Hematopoietic multipotent progenitor cell (in vitro differentiated cells): ENCODE measurements around the gene AVPR2. TPM values are rescaled to one million over a fixed set of nuclear protein-coding genes. Genes with fewer than 3 reads are reported as not detected.

Source experiments
- DNase-seq, 3 donors: peaks; one replicate each; pipeline ENCODE4 v3.0.0-alpha.2; 2011 to 2015; ENCODE audit warnings: low read depth in 2 of 3, low spot score in 2 of 3
- total RNA-seq: library from RNA; depleted of rRNA; stranded (reverse); fragments of >200 nt; gene quantifications from one replicate; pipeline ENCODE4 v1.2.3, GENCODE V29; 2012

AVPR2 gene
- total RNA-seq, 1 donor: under 0.01 TPM

DNA sequence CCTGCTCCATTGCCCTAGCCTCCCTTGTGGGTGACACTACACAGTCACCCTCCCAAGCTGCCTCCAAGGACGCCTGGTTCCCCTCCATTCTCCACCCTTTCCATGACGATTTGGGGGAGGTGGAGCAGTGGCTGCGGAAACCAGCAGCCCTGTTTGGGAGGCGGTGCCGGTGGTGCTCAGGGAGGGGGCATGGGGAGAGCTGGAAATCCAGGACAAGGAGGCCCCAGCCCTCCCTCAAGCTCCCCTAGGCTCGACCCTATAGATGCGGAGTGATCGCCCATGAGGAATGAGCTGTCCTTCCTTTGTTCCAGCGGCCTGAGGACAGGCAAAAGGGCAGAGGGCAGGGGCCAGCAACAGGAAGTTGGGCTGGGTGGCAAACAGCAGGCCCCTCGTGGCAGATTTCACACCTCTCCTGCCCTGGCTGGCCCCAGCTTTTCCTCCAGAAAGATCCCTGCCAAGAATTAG is 43.6 kb downstream of the AVPR2 start:
- DNase-seq: no peak

- DNase-seq: no peak
These were observed 44.7 kb downstream of the AVPR2 start for GRCh38 chrX:153948847-153949805.

DNA sequence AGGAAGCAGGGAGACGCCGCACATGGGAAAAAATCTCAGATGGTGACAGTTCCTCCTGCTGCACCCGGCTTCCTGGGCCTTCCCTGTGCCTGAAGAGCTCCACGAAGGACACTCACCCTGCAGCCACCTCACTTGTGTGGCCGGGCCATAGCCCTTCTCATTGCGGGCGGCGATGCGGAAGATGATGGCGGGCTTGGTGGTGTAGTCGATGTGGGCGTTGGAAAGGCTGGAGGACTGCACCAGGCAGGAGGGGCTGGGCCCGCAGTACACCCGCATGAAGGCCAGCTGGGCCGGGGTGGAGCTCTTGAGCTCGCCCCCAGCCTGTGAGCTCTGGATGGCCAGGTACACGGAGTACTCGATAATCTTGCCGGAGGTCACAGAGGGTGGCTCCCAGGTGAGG is 45.7 kb downstream of the AVPR2 start:
- no peak for DNase-seq

GRCh38 chrX:153951683-153952372 is 47.4 kb downstream of the AVPR2 start:
- no peak for DNase-seq

DNA sequence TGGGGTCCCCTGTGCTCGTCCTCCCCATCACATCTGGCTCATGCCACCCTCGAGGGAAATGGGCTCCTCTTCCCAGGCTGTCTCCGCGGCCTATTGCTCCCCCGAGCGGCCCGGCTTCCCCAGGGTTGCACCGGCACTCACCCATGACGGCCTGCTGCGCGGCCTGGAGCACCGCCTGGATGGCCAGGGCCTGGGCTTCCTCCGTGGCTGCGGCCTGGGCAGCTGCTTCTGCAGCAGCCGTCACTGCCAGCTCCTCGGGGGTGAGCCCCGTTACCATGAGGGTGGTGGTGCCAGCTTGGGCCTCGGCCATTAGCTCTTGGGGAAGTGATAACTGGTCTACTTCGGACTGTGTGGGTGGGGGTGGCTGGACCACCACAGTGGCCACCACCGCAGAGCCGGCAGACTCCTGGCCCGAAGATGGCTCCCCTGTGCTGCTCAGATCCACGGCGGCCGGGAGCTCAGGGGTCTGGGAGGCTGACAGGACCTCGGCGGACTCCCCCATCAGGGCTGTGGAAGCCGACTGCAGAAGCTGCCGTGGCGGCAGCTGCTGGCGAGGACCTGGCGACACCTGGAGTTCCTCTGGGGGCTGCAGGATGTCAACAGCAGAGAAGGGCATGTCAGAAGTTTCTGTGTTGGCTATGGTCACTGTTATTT is 48.0 kb downstream of the AVPR2 start:
- no peak for DNase-seq

DNA sequence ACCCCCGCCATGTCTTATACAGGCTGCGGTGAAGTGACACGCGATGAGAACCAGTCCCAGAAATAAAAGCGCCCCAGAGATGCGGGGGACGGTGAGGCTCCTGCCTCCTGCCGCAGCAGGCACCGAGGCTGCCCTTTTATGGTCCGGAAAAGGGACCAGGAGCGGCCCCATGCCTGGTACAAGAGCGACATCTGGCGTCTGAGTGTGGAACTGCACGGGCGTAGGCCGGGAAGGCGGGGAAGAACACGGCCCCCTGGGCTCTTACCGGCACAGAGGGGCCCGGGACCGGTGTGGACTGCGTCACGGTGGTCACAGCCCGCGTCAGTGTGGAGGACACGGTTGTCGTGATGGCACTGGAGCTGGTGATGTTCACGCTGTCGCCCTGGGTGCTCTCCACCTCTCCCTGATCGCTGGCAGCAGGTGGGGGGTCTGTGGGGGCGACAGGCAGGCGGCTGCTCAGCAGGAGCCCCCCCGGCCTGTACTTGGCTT is 48.9 kb downstream of the AVPR2 start:
- peak in 2 of 3 donors; percentile 58 to 71 for DNase-seq

DNA sequence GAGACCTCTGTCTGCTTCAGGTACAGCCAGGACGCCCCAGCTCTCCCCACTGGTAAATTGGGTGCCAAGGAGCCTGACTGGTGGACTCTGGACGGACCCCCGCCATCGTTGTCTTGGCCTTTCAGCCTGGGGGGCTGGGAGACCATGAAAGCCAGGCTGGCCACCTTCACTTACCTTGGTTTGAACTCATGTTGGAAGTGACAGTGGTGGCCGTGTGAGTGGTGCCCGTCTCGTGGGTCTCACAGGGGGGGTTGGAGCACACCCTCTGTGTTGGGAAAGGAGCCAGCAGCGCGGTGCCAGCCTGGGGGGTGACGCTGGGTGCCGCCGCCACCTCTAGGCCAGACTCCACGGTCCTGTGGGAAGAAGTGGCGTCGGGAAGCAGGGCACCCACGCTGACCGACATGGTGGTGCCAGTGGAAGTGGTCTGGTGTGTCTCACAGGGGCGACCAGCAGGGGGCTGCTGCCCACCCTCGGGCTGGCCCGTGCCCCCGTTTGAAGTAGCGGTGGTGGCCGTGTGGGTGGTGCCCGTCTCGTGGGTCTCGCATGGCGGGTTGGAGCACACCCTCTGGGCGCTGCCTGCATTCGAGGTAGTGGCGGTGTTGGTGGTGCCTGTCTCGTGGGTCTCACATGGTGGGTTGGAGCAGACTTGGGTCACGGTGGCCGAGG is 49.6 kb downstream of the AVPR2 start:
- no peak for DNase-seq

GRCh38 chrX:153954558-153955227 is 50.2 kb downstream of the AVPR2 start:
- DNase-seq: no peak

- DNase-seq: no peak
These were observed 50.8 kb downstream of the AVPR2 start for GRCh38 chrX:153955228-153955732.

DNA sequence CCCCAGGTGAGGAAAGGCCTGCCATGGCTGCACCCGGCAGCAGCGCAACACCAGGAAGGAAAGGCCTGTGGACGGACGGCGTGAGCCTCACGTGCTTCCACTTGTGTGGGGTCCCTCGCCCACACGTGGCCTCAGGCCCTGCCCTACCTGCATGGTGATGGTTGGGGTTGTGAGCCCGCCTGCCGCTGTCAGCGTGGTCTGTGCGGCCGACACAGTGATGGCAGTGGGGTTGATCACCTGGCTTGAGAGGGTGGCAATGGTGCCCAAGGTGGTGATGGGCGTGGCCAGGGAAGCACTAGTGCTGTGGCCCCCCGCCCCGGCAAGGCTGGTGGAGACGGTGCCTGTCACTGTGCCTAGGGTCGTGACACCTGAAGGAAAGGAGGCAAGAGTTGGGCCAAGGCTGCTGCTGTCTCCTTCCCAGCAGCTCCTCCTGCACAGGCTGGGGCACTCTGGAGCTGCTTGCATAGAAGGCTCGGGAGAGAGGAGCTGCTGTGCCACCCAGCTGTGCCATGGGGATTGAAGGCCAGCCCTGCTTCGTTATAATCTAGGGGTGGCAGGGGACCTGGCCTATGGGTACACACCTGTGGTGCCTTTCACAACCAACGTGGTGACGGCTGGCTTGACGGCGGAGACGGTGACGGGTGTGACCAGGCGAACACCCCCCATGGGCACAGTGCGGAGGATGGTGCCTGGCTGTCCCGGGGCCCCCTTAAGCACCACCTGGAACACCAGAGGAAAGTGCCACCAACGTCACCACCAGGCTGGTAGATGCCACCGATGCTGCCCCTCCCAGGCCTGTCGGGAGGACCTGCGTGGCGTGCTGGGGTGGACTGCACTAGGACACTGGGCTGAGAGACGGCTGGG is 51.8 kb downstream of the AVPR2 start:
- no peak for DNase-seq

Other genes starting within 250 kb of the AVPR2 start
- not detected for gene PNCK, start 230.9 kb upstream of the AVPR2 start, total RNA-seq
- gene SLC6A8, start 216.7 kb upstream of the AVPR2 start, total RNA-seq: 2.2 TPM
- gene BCAP31, start 180.3 kb upstream of the AVPR2 start, total RNA-seq: 107 TPM
- 17.2 TPM for gene ABCD1, start 179.8 kb upstream of the AVPR2 start, total RNA-seq
- gene PLXNB3, start 140.4 kb upstream of the AVPR2 start, total RNA-seq: 0.54 TPM
- 0.27 TPM for gene SRPK3, start 123.6 kb upstream of the AVPR2 start, total RNA-seq
- gene IDH3G, start 110.3 kb upstream of the AVPR2 start, total RNA-seq: 117 TPM
- gene SSR4, start 110.0 kb upstream of the AVPR2 start, total RNA-seq: 268 TPM
- under 0.01 TPM for gene PDZD4, start 74.1 kb upstream of the AVPR2 start, total RNA-seq
- gene L1CAM, start 18.5 kb upstream of the AVPR2 start, total RNA-seq: under 0.01 TPM
- gene ARHGAP4, start 21.6 kb downstream of the AVPR2 start, total RNA-seq: 242 TPM
- gene NAA10, start 30.4 kb downstream of the AVPR2 start, total RNA-seq: 37.4 TPM
- 37.7 TPM for gene RENBP, start 40.0 kb downstream of the AVPR2 start, total RNA-seq
- 95.1 TPM for gene HCFC1, start 67.1 kb downstream of the AVPR2 start, total RNA-seq
- gene TMEM187, start 68.1 kb downstream of the AVPR2 start, total RNA-seq: 15.6 TPM
- gene IRAK1, start 115.2 kb downstream of the AVPR2 start, total RNA-seq: 40.9 TPM
- 25.3 TPM for gene MECP2, start 193.0 kb downstream of the AVPR2 start, total RNA-seq
- gene OPN1LW, start 239.6 kb downstream of the AVPR2 start, total RNA-seq: not detected